ENCODE measurements around the gene TRIM47.

The TRIM47 gene

DNA sequence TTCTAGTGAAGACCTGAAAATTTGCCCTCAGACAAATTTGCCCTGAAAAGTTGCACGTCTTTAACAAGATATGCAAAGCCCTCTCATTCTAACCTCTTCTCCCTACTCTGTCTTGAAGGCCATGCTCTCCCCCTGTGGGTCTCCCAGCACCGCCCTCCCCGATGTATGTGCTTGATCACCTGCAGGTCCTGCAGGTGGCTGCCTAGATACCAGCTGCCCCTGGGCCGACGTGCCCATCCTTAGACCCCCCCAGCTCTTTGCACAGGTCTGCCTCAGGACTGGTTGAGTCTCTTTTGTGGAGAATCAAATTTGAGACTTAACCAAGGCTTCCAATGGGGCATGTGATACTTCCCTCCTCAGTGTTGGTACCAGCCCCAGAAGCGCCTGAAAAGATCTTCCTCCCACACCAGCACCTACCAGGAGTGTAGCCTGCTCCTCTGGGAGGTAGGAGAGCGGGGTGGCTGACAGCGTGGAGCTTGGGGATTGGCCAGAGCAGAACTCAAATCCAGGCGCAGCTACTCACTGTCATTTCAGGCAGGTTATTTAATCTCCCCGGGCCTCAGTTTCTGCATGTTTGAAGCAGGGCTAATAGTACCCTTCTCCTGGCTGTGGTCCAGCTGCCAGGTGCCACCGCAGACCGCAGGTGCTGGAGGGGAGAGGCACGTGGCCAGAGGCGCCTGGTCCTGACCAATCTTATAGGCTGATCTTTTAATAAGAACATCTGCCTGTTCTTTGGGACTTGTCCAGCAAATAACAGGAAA lies 30.9 kb upstream of the TRIM47 start:
- DNase-seq (ENCODE audit: low read depth) = no peak

DNA sequence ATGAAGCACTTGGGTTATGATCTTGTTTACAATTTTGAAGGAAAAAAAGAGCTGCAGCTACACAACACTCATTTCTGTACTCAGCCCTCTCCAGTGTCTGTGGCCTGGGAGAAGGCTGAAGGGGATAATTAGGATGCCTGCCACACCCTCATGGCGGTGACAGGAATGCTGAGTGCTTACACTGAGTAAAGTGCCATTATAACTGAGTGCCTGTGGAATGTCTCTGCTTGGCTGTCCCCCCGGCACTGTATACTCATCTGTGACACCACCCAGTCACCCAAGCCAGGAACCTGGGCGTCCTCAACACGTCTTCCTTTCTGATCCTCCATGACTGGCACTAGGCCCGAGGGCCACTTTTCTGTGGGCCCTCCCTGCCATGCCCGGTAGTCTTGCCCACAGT lies 29.8 kb upstream of the TRIM47 start:
- DNase-seq (ENCODE audit: low read depth) = no peak

- DNase-seq (ENCODE audit: low read depth) = no peak
Observed at GRCh38 chr17:75906143-75906884, 27.9 kb upstream of the TRIM47 start.

- DNase-seq (ENCODE audit: low read depth) = peak; percentile 85
Observed at GRCh38 chr17:75904749-75905521, 26.6 kb upstream of the TRIM47 start, which contains the start of gene MRPL38. Gene MRPL38 (minus strand): TSS chr17:75904884. CDS start chr17:75904875, 9 bp downstream.

DNA sequence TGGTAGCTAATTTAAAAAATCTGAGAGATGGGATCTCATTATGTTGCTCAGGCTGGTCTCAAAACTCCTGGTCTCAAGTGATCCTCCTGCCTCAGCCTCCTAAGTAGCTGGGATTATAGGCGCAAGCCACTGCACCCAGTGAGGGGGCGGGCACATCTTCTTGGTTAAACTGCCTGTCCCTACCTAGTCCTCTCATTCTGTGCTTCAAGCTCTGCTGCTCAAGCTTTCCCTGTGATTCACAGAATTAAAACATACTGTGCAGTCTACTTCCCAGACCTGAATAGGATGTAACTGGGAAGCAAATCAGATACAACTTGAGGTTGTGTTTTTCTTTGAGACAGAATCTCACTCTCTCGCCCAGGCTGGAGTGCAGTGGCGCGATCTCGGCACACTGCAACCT lies 24.0 kb upstream of the TRIM47 start:
- no peak for DNase-seq (ENCODE audit: low read depth)

DNA sequence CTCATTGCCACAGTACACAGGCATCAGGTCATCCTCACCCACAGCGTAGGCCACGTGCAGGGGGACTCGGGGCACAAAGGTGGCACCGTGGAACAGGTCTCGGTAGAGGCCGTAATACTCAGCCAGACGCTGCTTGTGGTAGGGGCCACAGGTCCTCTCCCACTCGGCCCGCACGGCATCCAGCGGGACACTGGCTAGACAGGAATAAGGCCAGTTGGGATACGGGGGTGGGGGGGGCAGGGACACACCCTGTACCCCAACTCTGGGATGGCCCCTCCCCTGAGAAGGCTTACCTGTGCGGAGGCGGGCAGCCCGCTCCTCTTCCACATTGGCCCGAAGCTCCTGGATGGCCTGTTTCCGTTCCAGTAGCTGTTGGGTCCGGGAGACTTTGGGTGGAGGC lies 23.3 kb upstream of the TRIM47 start:
- no peak for DNase-seq (ENCODE audit: low read depth)

DNA sequence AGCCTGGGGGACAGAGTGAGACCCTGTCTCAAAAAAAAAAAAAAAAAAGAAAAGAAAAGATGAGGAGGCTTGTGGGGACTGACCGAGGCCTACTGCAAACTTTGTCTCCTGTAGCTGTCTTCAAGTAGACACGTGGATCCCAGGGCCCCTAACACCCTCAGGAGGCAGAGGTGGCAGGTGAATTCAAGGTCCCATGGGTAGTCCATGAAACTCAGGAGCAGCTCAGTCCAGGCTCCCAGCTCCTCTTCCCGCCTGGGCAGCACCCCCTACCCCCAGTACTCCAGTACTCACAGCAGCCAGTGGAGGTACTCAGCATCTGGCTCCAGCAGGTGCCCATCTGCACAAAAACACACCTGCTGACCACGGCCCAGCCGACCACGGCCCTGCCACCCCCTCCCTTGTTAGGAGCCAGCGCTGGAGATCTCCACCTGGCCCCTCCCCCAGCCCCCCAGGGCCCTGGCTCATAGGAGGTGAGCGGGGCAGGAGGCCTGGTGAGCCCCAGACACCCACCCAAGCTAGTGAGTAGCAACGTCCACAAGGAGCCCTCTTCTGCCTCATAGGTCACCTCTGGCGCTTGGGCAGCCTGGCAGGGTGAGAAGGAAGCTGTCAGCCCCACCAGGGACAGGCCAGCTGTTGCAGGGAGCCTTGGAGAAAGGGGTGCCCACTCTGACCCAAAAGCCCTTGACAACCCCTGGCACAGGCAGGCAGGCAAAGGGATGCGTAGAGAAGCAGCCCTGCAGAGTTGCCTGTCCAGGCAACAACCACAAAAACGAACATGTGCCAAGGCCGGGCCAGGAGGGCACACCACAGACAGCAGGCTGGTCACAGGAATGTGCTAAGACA lies 22.5 kb upstream of the TRIM47 start:
- DNase-seq (ENCODE audit: low read depth) = no peak

GRCh38 chr17:75899767-75900468 lies 21.5 kb upstream of the TRIM47 start:
- DNase-seq (ENCODE audit: low read depth) = no peak

DNA sequence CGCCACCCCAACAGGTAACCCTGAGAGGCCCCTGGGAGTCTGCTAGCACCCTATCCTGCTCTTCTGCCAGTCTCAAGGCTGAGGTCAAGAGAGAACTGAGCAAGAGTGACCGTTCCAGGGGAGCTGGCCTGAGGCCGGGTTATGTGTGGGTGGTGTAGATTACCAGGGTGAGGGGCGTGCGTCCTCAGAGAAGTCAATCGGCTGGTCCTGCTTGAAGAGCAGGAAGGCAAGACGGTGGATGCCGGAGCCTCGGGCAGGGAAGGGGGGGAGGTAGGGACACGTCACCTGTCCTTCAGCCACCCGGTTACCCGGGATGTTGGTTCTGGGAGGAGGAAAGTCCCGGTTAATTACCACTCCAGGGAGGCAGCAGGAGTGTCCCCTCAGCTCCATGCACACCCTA lies 21.0 kb upstream of the TRIM47 start:
- DNase-seq (ENCODE audit: low read depth) = no peak

GRCh38 chr17:75898791-75899190 lies 20.4 kb upstream of the TRIM47 start:
- DNase-seq (ENCODE audit: low read depth) = no peak

DNA sequence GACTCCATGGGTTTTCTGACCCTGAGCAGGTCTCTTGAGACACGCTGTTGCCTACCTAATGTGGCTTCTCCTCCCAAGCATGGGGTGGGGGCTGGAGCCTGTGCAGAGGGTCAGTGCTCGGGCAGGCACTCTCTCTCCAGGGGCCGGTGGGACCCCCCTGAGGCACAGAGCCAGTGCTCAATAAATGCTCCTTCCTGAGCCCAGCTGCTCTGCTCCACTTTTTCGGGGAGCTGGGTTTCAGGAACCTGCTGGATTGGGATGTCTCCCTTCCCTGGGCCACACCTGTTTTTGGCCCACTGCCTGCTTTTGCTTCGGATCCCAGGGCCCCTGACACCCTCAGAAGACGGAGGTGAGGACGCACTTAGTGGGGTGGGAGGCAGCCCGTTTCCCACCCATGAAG lies 19.7 kb upstream of the TRIM47 start:
- no peak for DNase-seq (ENCODE audit: low read depth)

DNA sequence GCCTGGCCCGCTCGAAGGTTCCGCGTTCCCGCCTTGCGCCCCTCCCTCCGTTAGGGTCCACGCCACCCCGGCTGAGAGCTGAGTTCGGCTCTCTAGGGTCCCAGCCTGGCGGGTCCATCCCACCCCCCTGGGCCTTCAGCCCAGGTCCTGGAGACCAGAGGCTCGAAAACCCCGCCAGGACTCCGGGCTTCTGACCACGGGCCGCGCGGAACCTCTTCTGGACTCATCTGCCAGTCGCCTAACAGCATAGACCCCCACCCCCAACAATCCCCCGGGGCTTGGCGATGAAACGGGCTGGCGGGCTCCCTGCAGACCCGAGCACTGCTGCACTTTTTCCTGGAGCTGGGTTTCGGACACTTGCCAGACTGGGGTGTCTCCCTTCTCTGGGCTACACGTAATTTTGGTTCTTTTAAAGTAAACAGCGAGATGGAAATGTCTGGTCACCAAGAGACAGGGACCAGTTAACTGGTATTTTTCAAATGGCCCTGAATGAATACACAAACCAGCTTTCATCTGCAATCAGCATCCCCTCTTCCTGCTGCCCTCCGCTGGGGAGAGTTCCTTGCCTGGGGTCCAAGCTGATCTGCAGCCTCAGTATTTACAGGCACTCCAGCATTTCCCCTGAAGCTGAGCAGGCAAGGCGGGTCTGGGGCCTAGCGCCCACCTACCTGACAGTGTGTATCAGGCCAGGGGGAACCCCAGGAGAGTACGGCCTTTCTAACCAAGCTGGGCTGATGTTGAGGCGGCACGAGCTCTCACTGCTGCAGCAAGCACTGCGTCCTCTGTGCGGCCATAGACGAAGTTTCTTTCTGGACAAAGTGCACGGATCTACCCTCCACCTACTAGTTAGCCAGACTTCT lies 19.0 kb upstream of the TRIM47 start:
- DNase-seq (ENCODE audit: low read depth) = no peak

DNA sequence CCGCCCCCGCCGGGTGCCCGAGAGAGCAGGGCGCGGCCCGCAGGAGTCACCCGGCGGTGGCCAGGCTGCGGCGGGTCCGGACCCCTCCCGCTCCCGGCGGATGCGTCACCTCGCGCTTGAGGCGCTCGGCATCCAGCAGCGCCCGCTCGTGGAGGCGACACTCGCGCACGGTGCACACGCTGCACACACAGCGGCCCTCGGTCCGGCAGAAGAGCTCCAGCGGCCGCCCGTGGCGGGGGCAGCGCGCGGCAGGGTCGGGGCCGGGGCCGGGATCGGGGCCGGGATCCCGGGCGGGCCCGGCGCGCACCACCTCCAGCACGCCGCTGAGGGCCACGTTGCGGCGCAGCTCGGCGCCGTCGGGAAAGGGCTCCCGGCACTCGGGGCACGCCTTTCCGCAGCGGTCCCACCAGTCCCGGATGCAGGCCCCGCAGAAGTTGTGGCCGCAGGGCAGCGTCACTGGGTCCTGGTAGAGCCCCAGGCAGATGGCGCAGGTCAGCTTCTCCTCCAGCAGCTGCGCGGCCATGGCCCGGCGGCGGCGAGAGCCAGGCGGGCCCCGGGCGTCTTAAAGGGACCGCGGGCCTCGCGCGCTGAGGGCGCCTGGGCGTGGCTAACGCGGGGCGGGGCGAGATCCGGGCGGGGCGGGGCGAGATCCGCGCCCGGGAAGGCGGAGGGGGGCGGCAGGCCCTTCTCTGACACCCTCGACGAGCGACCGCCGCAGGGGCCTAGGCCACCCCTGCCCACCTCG lies 18.2 kb upstream of the TRIM47 start, which contains the start of gene TRIM65:
TRIM65 (minus strand) TSS at position 537 of the 745 bp plus-strand sequence; CDS start at position 523, 14 bp downstream.
- peak; percentile 66 for DNase-seq (ENCODE audit: low read depth)

DNA sequence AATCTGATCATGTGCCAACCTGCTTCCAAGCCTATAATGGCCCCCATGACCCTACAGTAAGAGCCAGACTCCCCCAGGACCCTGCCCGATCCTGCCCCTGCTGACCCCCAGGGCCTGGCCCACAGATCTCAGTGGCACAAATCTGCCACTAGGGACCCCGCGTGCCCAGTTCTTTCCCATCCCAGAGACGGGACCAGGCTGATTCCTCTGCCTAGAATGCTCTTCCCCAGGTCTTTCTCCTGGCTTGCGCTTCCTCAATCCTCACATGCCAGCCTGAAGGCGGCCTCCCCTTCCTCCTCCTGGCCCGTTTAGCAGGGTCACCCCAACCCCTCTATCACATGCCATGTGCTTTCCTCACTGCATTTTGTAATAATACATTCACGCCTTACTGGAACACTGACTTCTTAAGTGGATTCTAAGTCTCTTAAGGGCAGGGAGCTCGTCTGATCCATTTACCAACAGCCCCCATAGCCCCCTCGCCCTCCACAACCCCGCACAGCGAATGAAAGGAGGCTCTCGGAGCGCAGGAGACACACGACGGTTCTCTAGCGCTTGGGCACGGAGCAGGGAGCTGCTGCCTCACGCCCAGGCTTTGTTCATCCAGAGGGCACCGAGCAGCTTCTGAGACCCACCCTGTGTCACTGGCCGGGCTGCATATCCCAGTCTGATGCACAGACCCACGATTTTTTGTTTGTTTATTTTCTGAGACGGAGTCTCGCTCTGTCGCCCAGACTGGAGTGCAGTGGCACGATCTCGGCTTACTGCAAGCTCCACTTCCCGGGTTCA lies 17.2 kb upstream of the TRIM47 start:
- DNase-seq (ENCODE audit: low read depth) = no peak

GRCh38 chr17:75894049-75894733 lies 15.8 kb upstream of the TRIM47 start:
- no peak for DNase-seq (ENCODE audit: low read depth)

DNA sequence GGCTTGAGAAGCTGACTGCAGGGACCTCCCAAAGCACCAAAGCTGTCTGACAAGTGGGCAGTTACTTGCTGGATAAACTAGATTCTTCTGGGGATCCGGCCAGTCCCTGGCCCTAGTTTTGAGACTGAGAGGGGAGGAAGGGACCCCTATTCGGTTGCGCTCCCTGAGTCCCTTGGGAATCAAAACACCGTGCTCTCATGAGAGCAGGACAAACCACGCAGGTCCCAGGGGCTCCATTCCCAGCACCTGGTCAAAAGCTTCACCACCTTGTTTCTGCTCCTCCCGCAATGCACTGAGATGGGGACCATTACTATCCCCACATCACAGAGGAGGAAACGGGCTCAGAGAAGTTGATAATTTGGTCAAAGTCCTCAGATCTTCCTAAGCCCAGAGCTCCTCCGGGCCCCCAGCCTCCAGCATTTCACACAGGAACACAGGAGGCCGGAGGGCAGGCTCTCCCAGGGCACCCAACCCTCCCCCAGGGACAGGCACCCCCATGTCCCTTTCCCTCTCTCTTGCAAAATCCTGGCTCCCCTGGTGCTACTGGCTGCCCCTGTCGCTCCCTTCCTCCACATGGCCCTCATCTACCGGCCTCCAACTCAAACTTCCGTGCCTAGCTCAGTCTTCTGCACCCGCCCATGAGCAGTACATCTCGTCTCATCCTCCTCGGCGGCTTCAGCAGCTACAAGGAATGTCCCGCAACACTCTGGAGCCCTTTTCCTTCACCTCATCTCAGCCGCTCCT lies 15.1 kb upstream of the TRIM47 start:
- DNase-seq (ENCODE audit: low read depth) = no peak

DNA sequence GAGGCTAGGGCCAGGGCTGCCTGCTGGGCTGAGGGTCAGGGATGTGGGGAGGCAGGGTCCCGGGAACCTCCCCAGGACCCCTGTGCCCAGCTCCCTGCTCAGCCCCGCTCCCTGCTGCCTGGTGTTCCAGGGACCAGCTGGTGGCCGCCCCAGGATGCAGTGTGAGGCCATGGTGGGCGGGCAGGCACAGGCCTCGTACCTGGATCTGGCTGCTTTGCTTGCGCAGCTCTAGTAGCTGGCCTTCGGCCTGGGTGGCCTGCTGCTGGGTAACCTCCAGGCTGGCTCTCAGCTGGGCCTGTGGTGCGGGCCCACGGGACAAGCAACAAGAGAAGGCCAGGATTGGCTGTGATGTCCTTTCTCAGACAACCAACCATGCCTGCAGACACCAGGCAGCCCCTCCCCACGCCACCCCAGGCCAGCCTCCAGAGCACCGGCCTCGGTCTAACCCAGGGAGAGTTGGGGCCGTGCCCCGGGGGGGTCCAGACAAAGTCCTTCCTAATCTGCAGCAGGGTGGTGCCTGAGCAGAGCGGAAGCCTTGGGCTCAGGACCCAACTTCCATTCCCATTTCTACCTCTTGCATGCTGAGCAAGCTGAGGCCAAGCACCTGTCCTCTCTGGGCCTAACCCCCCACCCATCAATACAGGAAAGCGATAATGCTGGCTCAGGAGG lies 14.3 kb upstream of the TRIM47 start:
- DNase-seq (ENCODE audit: low read depth) = no peak
